Measurements from ENCODE around the gene NTRK2.
A peak's percentile ranks its signal among the peaks of the same experiment; 100 is the strongest.

NTRK2 gene

DNA sequence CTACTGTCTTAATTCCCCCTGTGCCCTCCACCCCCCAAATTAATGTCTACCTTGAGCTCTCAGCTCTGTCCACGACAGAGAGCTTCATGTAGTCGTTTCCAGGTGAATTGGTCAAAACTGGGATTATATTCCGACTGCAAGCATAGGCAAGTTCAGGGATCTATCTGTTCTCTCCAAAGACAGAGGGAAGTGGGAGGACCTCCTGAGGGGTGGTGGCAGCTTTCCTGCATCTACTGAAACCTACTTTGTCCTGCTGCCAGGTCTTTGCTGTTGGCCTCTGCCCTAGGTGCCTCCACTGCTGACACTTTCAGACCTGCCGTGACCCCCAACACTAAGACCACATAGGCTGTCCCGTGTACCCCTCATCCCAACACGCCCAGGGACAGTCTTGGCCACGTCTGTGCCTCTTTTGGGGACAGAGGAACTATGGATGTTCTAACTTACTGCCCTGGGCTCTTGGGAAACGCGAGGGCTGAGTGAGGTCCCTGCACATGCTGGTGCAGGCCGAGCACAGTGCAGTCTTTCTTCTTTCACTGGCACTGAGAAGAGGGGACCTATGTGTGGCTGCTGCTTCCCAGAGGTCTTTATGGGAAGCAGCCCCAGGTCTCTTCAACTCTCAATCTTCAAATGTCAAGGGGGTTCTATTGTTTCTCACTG lies 125.6 kb downstream of the NTRK2 start:
- Histone ChIP-seq H3K27ac (ENCODE audit: low read length) (no peak overlapping the region), H3K36me3 (ENCODE audit: control insufficient read depth in 2 of 2, insufficient read depth in 2 of 2, low read length in 2 of 2) (no peaks in the 10 kb centered on the region), H3K27me3 (ENCODE audit: control insufficient read depth in 1 of 2, insufficient read depth in 2 of 2, low read length in 2 of 2) (no peaks in the 10 kb centered on the region), H3K4me1 (ENCODE audit: control insufficient read depth, insufficient read depth, low read length) (peaks cover 8% of the 10 kb centered on the region), H3K9ac (ENCODE audit: low read length in 2 of 2) (no peak overlapping the region), H3K9me3 (ENCODE audit: control insufficient read depth in 2 of 2, low read length in 2 of 2) (no peaks in the 10 kb centered on the region), H3K4me3 (ENCODE audit: low read length in 2 of 2) (no peak overlapping the region)

DNA sequence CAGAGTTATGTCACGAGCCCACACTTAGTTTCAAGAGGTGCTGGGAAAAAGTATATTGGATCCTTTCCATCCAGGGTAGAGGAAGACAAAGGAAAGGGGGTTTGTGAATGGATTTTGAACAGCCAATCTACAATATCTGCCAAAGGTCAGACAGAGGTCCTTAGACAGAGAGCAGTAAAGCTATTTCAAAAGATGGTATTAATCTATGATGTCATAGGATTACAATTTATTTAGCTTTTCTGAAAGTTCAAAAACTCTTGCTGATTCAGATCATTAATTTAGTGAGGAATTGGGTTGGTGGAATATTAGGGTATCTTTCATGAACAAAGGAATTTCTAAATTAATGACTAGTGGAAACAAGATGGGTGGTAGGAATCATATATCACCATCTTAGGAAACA lies 126.9 kb downstream of the NTRK2 start:
- Histone ChIP-seq H3K4me1 (ENCODE audit: control insufficient read depth, insufficient read depth, low read length) (peaks cover 8% of the 10 kb centered on the region), H3K9me3 (ENCODE audit: control insufficient read depth in 2 of 2, low read length in 2 of 2) (no peaks in the 10 kb centered on the region), H3K9ac (ENCODE audit: low read length in 2 of 2) (no peak overlapping the region), H3K36me3 (ENCODE audit: control insufficient read depth in 2 of 2, insufficient read depth in 2 of 2, low read length in 2 of 2) (no peaks in the 10 kb centered on the region), H3K4me3 (ENCODE audit: low read length in 2 of 2) (no peak overlapping the region), H3K27ac (ENCODE audit: low read length) (no peak overlapping the region), H3K27me3 (ENCODE audit: control insufficient read depth in 1 of 2, insufficient read depth in 2 of 2, low read length in 2 of 2) (no peaks in the 10 kb centered on the region)

DNA sequence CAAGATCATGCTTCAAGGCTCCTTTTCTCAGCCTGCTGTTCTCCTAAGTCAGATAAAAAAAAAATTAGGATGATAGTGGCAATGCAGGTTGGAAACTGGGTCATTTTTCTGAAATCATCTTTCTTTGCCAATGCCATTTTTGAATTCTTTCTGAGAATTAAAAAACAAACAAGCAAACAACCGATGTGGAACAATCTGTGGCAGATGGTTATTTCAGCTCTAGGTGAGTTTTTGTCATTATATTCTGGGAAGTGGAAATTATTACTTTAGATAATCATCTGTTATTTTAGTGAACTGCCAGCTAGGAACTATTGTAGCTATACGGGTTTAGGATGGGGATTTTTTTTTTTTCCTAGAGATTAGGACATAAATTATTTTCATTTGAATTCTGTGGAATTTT lies 129.7 kb downstream of the NTRK2 start:
- H3K27ac ChIP-seq (ENCODE audit: low read length) = no peak overlapping the region
- H3K36me3 ChIP-seq (ENCODE audit: control insufficient read depth in 2 of 2, insufficient read depth in 2 of 2, low read length in 2 of 2) = no peaks in the 10 kb centered on the region
- no peaks in the 10 kb centered on the region for H3K4me1 ChIP-seq (ENCODE audit: control insufficient read depth, insufficient read depth, low read length)
- H3K9me3 ChIP-seq (ENCODE audit: control insufficient read depth in 2 of 2, low read length in 2 of 2) = no peaks in the 10 kb centered on the region
- H3K4me3 ChIP-seq (ENCODE audit: low read length in 2 of 2) = no peak overlapping the region
- H3K9ac ChIP-seq (ENCODE audit: low read length in 2 of 2) = no peak overlapping the region
- H3K27me3 ChIP-seq (ENCODE audit: control insufficient read depth in 1 of 2, insufficient read depth in 2 of 2, low read length in 2 of 2) = no peaks in the 10 kb centered on the region

DNA sequence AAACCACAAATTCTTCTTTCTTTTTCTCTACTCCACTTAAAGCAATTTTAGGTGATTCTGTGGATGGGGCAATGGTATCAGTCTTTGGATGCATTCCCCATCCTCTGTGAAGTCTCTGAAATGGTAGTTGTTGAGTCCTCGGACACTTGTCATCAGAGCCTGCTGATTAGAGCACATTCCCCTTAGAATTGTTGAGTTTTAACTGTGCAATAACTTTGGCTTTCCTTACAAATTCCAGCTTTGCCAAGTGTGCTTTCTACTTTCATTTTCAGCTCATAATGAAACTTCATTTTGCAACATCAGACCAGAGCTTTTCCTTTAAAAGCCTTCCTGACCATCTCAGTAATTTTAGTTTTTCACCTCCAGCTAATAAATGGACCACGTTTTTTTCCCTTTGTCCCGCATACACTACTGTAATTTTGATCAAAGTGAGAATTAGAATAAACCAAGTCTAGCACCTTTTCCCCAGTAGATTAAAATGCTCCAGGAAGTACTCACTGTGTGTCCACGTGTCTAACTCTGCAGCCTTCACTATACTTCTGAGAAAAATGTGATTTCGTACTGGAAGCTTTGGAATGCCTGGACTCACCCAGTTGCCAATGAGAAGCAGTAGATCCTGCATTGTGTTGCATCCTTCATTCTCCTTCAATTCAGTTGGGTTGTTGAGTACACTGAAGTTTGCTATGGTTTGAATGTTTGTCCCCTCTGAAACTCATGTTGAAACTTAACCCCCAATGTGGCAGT lies 135.6 kb downstream of the NTRK2 start:
- Histone ChIP-seq H3K27ac (ENCODE audit: low read length) (no peak overlapping the region), H3K9ac (ENCODE audit: low read length in 2 of 2) (no peak overlapping the region), H3K4me3 (ENCODE audit: low read length in 2 of 2) (peak overlapping the region in 1 of 2 donors; percentile 35)

DNA sequence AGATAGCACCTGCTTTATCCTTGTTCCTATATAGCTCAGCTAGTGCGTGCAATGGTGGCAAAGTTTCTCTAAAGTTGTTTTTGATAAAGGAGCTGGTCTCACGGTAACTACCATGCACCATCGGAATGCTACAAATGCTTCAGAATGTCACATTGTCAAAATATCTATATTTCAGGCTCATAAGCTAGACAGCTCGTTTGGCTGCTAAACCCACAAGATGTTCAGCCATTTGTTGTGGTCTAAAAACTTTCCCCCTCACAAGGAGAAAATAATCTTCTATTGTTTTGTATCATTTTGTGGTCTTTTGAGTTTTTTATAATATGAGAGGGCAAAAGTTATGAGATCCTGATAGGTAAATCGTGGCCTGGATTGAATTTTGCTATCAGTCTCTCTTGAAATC lies 137.9 kb downstream of the NTRK2 start:
- Histone ChIP-seq H3K9ac (ENCODE audit: low read length in 2 of 2) (no peak overlapping the region), H3K4me3 (ENCODE audit: low read length in 2 of 2) (no peak overlapping the region), H3K27me3 (ENCODE audit: control insufficient read depth in 1 of 2, insufficient read depth in 2 of 2, low read length in 2 of 2) (no peaks in the 10 kb centered on the region), H3K9me3 (ENCODE audit: control insufficient read depth in 2 of 2, low read length in 2 of 2) (no peaks in the 10 kb centered on the region), H3K27ac (ENCODE audit: low read length) (no peak overlapping the region), H3K4me1 (ENCODE audit: control insufficient read depth, insufficient read depth, low read length) (no peaks in the 10 kb centered on the region), H3K36me3 (ENCODE audit: control insufficient read depth in 2 of 2, insufficient read depth in 2 of 2, low read length in 2 of 2) (no peaks in the 10 kb centered on the region)

More for the DNA sequence above, 135.6 kb downstream of the NTRK2 start:
- H3K27me3 ChIP-seq (ENCODE audit: control insufficient read depth in 1 of 2, insufficient read depth in 2 of 2, low read length in 2 of 2) = no peaks in the 10 kb centered on the region
- no peaks in the 10 kb centered on the region for H3K4me1 ChIP-seq (ENCODE audit: control insufficient read depth, insufficient read depth, low read length)
- no peaks in the 10 kb centered on the region for H3K9me3 ChIP-seq (ENCODE audit: control insufficient read depth in 2 of 2, low read length in 2 of 2)
- H3K36me3 ChIP-seq (ENCODE audit: control insufficient read depth in 2 of 2, insufficient read depth in 2 of 2, low read length in 2 of 2) = no peaks in the 10 kb centered on the region

DNA sequence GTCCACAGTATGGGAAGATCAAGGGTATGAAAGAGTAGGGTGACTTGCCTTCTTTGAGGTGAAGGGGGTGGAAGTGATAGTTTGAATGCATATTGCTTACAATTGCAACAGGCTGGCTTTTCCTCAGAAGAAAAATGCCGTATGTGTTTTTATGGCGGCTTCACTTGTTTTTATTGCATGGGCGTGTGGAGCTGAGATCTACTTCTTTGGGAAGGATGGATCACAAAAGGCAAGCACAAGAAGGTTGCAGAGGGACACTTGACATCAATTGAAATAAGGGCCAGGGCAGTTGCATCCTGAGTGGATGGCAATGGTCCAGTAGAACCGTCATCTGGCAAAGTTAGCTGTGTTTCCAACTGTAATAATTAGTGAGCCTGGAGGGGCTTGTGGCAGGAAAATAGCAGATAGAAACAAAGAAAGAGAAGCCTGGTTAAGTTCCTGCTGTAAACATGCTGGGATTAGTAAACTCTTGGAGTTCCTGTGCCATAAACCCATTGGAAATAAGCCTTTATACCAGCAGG lies 138.4 kb downstream of the NTRK2 start:
- no peaks in the 10 kb centered on the region for H3K36me3 ChIP-seq (ENCODE audit: control insufficient read depth in 2 of 2, insufficient read depth in 2 of 2, low read length in 2 of 2)
- no peak overlapping the region for H3K27ac ChIP-seq (ENCODE audit: low read length)
- no peaks in the 10 kb centered on the region for H3K27me3 ChIP-seq (ENCODE audit: control insufficient read depth in 1 of 2, insufficient read depth in 2 of 2, low read length in 2 of 2)
- H3K9me3 ChIP-seq (ENCODE audit: control insufficient read depth in 2 of 2, low read length in 2 of 2) = no peaks in the 10 kb centered on the region
- H3K4me3 ChIP-seq (ENCODE audit: low read length in 2 of 2) = no peak overlapping the region
- H3K9ac ChIP-seq (ENCODE audit: low read length in 2 of 2) = no peak overlapping the region
- H3K4me1 ChIP-seq (ENCODE audit: control insufficient read depth, insufficient read depth, low read length) = no peaks in the 10 kb centered on the region

DNA sequence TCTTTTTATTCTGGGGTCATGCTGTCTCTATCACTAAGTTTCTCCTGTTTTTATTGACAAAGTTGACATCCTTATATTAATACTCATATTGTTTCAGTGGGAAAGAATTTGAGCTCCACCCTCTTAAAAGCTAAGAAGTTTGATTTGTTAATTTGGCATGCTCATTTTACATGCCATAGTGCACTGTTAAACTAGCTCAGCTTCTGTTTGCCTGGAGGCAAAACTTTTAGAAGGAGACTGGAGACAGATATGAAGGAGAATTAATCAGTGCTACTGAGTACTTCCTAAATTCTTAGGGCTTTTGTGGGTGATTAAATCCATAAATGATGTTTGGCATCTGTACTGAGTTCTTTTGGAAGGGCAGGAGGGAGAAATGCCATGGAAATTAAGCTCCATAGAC lies 138.9 kb downstream of the NTRK2 start:
- Histone ChIP-seq H3K27me3 (ENCODE audit: control insufficient read depth in 1 of 2, insufficient read depth in 2 of 2, low read length in 2 of 2) (no peaks in the 10 kb centered on the region), H3K4me1 (ENCODE audit: control insufficient read depth, insufficient read depth, low read length) (no peaks in the 10 kb centered on the region), H3K27ac (ENCODE audit: low read length) (no peak overlapping the region), H3K9ac (ENCODE audit: low read length in 2 of 2) (no peak overlapping the region), H3K9me3 (ENCODE audit: control insufficient read depth in 2 of 2, low read length in 2 of 2) (no peaks in the 10 kb centered on the region), H3K4me3 (ENCODE audit: low read length in 2 of 2) (no peak overlapping the region), H3K36me3 (ENCODE audit: control insufficient read depth in 2 of 2, insufficient read depth in 2 of 2, low read length in 2 of 2) (no peaks in the 10 kb centered on the region)

DNA sequence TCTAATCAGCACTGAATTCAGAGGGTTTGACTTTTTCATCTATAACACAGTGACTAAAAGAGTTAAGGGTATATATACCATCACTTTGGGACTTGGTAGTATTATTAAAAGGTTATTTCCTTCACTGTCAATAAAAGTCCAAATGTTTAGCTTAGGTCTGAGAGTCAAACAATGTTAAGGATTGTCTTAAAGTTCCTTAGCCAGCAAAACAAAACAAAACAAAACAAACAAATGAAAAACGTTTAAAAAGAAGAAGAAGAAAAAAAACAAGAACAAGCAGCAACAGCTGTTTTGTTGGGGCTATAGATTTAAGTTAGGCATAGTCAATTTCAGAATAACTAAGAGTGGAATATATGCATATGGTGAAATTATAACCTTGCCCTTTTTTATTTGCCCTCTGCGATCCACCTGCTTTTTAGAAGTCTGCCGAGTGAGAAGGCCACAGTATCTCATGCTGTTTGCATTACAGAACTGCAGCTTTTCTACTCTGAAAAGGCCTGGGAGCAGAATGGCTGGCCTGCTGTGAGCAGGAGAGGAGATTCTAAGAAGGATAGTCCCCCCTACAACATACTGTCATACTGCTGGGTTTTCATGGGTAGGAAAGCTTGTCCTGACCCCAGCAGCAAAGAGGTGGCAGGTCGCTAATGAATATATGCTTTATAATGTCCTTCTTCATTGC lies 141.7 kb downstream of the NTRK2 start:
- Histone ChIP-seq H3K9me3 (ENCODE audit: control insufficient read depth in 2 of 2, low read length in 2 of 2) (no peaks in the 10 kb centered on the region), H3K27ac (ENCODE audit: low read length) (no peak overlapping the region), H3K27me3 (ENCODE audit: control insufficient read depth in 1 of 2, insufficient read depth in 2 of 2, low read length in 2 of 2) (no peaks in the 10 kb centered on the region), H3K9ac (ENCODE audit: low read length in 2 of 2) (no peak overlapping the region), H3K4me3 (ENCODE audit: low read length in 2 of 2) (no peak overlapping the region), H3K36me3 (ENCODE audit: control insufficient read depth in 2 of 2, insufficient read depth in 2 of 2, low read length in 2 of 2) (no peaks in the 10 kb centered on the region), H3K4me1 (ENCODE audit: control insufficient read depth, insufficient read depth, low read length) (no peaks in the 10 kb centered on the region)

DNA sequence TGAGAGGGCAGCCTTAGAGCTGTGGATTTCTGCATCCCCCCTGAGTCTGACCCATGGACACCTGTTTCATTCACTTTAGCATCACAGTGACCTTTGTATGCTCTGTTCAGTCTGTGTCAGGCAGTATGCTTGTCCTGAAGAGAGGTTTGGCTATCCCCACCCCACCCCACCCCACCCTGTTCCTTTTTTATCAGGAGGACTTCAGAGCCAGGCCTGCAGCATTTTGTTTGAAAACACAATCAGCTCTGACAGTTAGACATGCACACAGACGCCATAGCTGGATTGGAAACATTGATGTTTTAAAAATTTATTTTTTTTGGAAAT lies 142.2 kb downstream of the NTRK2 start:
- Histone ChIP-seq H3K36me3 (ENCODE audit: control insufficient read depth in 2 of 2, insufficient read depth in 2 of 2, low read length in 2 of 2) (no peaks in the 10 kb centered on the region), H3K4me3 (ENCODE audit: low read length in 2 of 2) (no peak overlapping the region), H3K9ac (ENCODE audit: low read length in 2 of 2) (no peak overlapping the region), H3K9me3 (ENCODE audit: control insufficient read depth in 2 of 2, low read length in 2 of 2) (no peaks in the 10 kb centered on the region), H3K4me1 (ENCODE audit: control insufficient read depth, insufficient read depth, low read length) (no peaks in the 10 kb centered on the region), H3K27me3 (ENCODE audit: control insufficient read depth in 1 of 2, insufficient read depth in 2 of 2, low read length in 2 of 2) (no peaks in the 10 kb centered on the region), H3K27ac (ENCODE audit: low read length) (no peak overlapping the region)

DNA sequence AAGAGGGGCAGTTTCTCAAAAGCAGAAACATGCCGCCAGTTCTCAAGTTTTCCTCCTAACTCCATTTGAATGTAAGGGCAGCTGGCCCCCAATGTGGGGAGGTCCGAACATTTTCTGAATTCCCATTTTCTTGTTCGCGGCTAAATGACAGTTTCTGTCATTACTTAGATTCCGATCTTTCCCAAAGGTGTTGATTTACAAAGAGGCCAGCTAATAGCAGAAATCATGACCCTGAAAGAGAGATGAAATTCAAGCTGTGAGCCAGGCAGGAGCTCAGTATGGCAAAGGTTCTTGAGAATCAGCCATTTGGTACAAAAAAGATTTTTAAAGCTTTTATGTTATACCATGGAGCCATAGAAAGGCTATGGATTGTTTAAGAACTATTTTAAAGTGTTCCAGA lies 142.8 kb downstream of the NTRK2 start:
- H3K36me3 ChIP-seq (ENCODE audit: control insufficient read depth in 2 of 2, insufficient read depth in 2 of 2, low read length in 2 of 2) = no peaks in the 10 kb centered on the region

DNA sequence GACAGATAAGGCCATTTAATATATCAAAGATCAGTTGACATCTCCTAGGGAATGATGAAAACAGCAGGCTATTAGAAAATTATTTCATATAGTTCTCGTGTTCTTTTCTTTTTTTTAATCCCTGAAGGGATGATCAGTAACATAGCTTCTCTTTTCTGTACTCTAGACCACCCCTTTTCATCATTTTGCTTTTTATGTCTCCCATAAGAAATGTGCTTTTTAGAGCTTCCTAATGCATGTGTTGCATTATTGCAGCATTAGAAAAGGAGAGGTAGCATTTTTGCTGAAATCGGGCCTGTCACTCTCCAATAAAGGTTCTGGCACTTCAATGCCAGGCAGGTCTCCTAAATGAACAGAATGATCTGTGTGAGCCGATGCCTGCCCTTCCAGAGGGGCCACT lies 143.3 kb downstream of the NTRK2 start:
- Histone ChIP-seq H3K36me3 (ENCODE audit: control insufficient read depth in 2 of 2, insufficient read depth in 2 of 2, low read length in 2 of 2) (no peaks in the 10 kb centered on the region), H3K27me3 (ENCODE audit: control insufficient read depth in 1 of 2, insufficient read depth in 2 of 2, low read length in 2 of 2) (no peaks in the 10 kb centered on the region), H3K27ac (ENCODE audit: low read length) (no peak overlapping the region), H3K4me1 (ENCODE audit: control insufficient read depth, insufficient read depth, low read length) (no peaks in the 10 kb centered on the region), H3K9ac (ENCODE audit: low read length in 2 of 2) (no peak overlapping the region), H3K9me3 (ENCODE audit: control insufficient read depth in 2 of 2, low read length in 2 of 2) (no peaks in the 10 kb centered on the region), H3K4me3 (ENCODE audit: low read length in 2 of 2) (no peak overlapping the region)

More for the DNA sequence above, 142.8 kb downstream of the NTRK2 start:
- Histone ChIP-seq H3K27ac (ENCODE audit: low read length) (no peak overlapping the region), H3K4me3 (ENCODE audit: low read length in 2 of 2) (no peak overlapping the region), H3K4me1 (ENCODE audit: control insufficient read depth, insufficient read depth, low read length) (no peaks in the 10 kb centered on the region), H3K9me3 (ENCODE audit: control insufficient read depth in 2 of 2, low read length in 2 of 2) (no peaks in the 10 kb centered on the region), H3K9ac (ENCODE audit: low read length in 2 of 2) (no peak overlapping the region), H3K27me3 (ENCODE audit: control insufficient read depth in 1 of 2, insufficient read depth in 2 of 2, low read length in 2 of 2) (no peaks in the 10 kb centered on the region)
